Brain microvascular endothelial cell (primary cell): ENCODE data around the gene PTTG1.

Experiments
- DNase-seq: peaks from one replicate; pipeline ENCODE4 v3.0.0-alpha.2; 2020
- H3K27ac ChIP-seq: fragments of 250-450 bp; sonication (Bioruptor Pico); 2 replicates; pipeline ENCODE4 v1.5.1; 2020; ENCODE audit warnings: mild to moderate bottlenecking, moderate library complexity
- H3K27me3 ChIP-seq: fragments of 250-450 bp; sonication (Bioruptor Pico); replicated peaks from 2 replicates; pipeline ENCODE4 v1.5.1; 2020; ENCODE audit warnings: mild to moderate bottlenecking
- H3K36me3 ChIP-seq: fragments of 250-450 bp; sonication (Bioruptor Pico); replicated peaks from 2 replicates; pipeline ENCODE4 v1.5.1; 2020; ENCODE audit warnings: mild to moderate bottlenecking
- H3K4me3 ChIP-seq: 2 replicates; pipeline ENCODE4 v1.5.1; 2011; ENCODE audit warnings: low read depth, mild to moderate bottlenecking, control low read depth, low read length, moderate library complexity
- in situ Hi-C: cut with HindIII; loops from 2 replicates; pipeline ENCODE4 v1.10.0; 2017; ENCODE audit warnings: low sequenced_read_pairs, low pct_ligation_motif_present
- TF ChIP-seq, protein P1 (sequence below): IDR thresholded peaks from 2 replicates; pipeline ENCODE4 v1.5.1; 2011; ENCODE audit warnings: low read depth, mild to moderate bottlenecking, moderate library complexity, low read length, control low read depth, inconsistent platforms; ENCODE audit errors: missing control alignments

The PTTG1 gene

DNA sequence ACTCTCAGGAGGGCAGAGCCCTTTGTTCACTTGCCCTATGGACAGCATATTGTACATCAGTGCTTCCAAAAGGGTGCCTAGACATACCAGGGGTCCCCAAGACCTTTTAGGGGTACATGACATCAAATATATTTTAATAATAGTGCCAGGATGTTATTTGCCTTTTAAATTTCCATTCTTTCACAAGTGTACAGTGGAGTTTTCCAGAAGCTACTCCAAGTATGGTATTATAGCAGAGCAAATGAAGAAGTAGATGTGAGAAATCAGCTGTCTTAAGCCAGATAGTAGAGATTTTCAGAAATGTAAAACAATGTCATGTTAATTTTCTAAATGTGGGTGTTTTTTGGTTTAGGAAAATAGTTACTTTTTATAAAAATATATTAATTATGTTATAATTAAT lies 15.6 kb downstream of the PTTG1 start:
- in situ Hi-C loops = no loop called here
- Histone ChIP-seq H3K27me3 (no peaks in the 10 kb centered on the region), H3K27ac (no peak overlapping the region), H3K4me3 (no peak overlapping the region), H3K36me3 (no peaks in the 10 kb centered on the region)
- TF ChIP-seq, protein P1, sequence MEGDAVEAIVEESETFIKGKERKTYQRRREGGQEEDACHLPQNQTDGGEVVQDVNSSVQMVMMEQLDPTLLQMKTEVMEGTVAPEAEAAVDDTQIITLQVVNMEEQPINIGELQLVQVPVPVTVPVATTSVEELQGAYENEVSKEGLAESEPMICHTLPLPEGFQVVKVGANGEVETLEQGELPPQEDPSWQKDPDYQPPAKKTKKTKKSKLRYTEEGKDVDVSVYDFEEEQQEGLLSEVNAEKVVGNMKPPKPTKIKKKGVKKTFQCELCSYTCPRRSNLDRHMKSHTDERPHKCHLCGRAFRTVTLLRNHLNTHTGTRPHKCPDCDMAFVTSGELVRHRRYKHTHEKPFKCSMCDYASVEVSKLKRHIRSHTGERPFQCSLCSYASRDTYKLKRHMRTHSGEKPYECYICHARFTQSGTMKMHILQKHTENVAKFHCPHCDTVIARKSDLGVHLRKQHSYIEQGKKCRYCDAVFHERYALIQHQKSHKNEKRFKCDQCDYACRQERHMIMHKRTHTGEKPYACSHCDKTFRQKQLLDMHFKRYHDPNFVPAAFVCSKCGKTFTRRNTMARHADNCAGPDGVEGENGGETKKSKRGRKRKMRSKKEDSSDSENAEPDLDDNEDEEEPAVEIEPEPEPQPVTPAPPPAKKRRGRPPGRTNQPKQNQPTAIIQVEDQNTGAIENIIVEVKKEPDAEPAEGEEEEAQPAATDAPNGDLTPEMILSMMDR = no peak
- no peak for DNase-seq

DNA sequence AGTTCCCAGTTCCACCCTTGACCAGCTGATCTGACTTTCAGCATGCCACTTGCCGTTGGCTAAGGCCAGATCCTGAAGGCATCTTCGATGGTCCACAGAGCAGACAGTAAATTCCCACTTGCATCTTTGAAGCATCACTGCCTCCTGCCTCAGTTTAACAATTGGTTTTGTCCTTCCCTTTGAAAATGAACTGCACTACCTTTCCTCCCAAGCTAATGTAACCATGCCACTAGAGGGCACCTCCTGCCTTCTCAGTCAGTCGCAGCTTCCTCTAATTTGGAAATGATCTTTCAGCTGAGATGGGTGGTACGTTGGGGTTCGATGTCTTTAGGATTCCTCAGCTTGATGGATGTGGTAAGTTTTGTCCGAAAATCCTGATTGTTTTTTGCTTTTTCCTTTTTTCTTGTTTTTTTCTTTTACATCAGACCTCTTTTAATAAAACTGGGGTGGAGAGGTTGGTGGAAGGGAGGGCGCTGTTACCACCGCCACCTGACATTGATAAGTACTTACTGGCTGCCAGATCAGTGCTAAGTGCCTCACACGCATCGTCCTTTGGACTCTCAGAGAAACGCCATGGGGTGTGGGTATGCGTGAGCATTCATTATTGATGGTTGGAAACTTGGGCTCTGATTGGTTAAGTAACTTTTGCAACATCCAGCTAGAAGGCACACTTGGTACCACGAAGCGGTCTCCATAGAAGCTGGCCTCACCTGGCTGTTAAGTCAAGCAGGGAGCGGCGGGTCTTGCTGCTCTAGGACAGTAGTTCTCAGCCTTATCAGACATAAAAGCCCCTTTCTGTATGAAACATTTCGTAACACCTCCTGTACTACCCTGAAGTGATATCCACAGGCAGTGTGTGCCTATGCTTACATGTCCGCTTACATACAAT lies 16.9 kb downstream of the PTTG1 start:
- no peaks in the 10 kb centered on the region for H3K27me3 ChIP-seq
- peak; percentile 72 for DNase-seq
- H3K36me3 ChIP-seq = no peaks in the 10 kb centered on the region
- TF ChIP-seq, protein P1 = peak; percentile 93
- in situ Hi-C loops = no loop called here
- peak overlapping the region; percentile 52 for H3K4me3 ChIP-seq
- no peak overlapping the region for H3K27ac ChIP-seq

DNA sequence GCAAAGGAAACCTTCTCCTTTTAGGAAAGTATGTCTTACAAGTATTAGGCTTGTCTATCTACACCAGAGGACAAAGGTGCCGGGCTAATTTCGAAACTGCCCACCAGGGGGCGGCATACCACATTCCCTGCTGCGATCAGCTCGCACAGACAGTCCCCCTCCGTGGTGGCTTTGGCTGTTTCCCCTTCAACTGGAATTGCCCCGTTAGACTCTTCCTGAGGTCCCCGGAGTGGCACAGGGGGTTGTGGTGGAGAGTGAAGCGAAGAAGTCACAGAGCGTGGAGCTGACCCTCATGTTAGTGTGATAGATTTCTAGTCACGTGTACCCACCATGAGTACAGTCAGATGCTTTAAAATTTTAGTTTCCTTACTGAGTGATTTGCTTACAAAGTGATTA lies 17.5 kb downstream of the PTTG1 start:
- Histone ChIP-seq H3K4me3 (peak overlapping the region; percentile 52), H3K36me3 (no peaks in the 10 kb centered on the region), H3K27ac (no peak overlapping the region), H3K27me3 (no peaks in the 10 kb centered on the region)
- peak; percentile 89 for DNase-seq
- TF ChIP-seq, protein P1 = peak; percentile 94
- in situ Hi-C loops = no loop called here

DNA sequence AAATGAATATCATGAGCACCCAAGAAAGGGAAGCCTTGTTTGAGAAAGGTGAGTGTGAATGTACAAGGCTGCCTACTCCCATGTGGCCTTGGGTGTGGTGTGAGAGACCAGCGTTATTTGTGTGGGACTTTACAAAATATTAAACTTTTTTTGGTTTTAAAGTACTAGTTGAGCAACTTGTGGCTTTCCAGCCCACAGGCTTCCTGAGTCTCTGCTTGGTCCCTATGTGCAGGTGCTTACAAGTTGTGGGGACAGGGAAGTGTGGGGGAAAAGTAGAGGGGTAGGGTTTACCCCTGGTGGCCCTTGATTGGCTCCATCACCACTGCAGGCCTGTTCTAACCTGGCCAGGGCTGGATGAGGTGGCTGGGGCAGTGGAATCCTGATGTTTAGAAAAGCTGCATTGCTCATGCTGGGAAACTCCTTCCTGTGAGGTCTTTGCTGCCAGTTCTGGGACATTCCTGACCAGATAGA lies 19.7 kb downstream of the PTTG1 start:
- TF ChIP-seq, protein P1 = no peak
- in situ Hi-C loops = no loop called here
- Histone ChIP-seq H3K36me3 (no peaks in the 10 kb centered on the region), H3K27ac (no peak overlapping the region), H3K4me3 (no peak overlapping the region), H3K27me3 (no peaks in the 10 kb centered on the region)
- no peak for DNase-seq

DNA sequence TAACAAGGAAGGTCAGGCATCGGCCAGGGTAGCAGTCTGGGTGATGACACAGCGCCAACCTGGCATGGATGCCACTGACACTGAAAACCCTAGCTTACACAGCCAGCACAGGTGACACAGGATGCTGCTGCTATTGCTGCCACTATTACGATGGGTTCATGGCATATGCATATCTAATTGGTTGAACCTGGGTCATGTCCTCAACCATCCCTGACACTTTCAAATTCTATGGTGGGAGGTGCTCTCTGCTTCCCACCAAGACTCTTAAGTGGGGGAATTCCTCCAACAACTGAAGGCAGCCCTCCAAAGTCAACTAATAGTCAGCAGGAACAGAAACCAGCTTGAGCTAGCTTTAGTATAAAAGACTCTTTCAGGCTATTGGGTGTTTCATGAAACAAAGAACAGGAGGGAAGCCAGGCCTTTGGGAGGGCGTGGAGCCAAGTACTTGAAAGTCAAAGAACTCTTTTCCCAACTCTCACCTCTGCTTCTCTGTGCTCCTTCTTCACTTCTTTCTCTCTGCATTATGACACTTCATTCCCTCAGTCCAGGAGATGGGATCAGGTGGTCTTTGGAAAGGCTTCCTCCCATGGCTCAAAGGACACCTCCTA lies 21.3 kb downstream of the PTTG1 start:
- TF ChIP-seq, protein P1 = no peak
- no peak overlapping the region for H3K27ac ChIP-seq
- no peaks in the 10 kb centered on the region for H3K27me3 ChIP-seq
- H3K36me3 ChIP-seq = no peaks in the 10 kb centered on the region
- in situ Hi-C loops = no loop called here
- no peak for DNase-seq
- no peak overlapping the region for H3K4me3 ChIP-seq
